Endodermal cell (in vitro differentiated cells): Measurements from ENCODE around the gene EMILIN2. TPM values are rescaled to one million over a fixed set of nuclear protein-coding genes. Genes with fewer than 3 reads are reported as not detected.

Source experiments
- DNase-seq: peaks from one replicate; pipeline ENCODE4 v3.0.0-alpha.2; 2017
- H3K27ac ChIP-seq: 2 replicates; pipeline ENCODE4 v1.5.1; 2013; ENCODE audit warnings: mild to moderate bottlenecking, low read depth, low read length, moderate library complexity
- H3K27me3 ChIP-seq: 2 replicates; pipeline ENCODE4 v1.6.1; 2013; ENCODE audit warnings: mild to moderate bottlenecking, low read length, moderate library complexity; ENCODE audit not compliant: insufficient read depth, control insufficient read depth, poor library complexity, severe bottlenecking
- H3K36me3 ChIP-seq: 2 replicates; pipeline ENCODE4 v1.7.0; 2013; ENCODE audit warnings: mild to moderate bottlenecking, low read length, moderate library complexity; ENCODE audit not compliant: control insufficient read depth, insufficient read depth
- H3K4me1 ChIP-seq: one replicate; pipeline ENCODE4 v1.7.0; 2013; ENCODE audit warnings: low read length; ENCODE audit not compliant: control insufficient read depth, insufficient read depth
- H3K4me3 ChIP-seq: 2 replicates; pipeline ENCODE4 v1.5.1; 2013; ENCODE audit warnings: mild to moderate bottlenecking, low read length, moderate library complexity
- H3K9ac ChIP-seq: 2 replicates; pipeline ENCODE4 v1.6.1; 2013; ENCODE audit warnings: mild to moderate bottlenecking, low read length, moderate library complexity; ENCODE audit not compliant: poor library complexity, severe bottlenecking; ENCODE audit errors: extremely low read depth
- H3K9me3 ChIP-seq: 2 replicates; pipeline ENCODE4 v1.6.1; 2013; ENCODE audit warnings: mild to moderate bottlenecking, low read length, moderate library complexity; ENCODE audit not compliant: control insufficient read depth
- H3K27ac Mint-ChIP-seq: 2 replicates; pipeline ENCODE4 v1.8.0; 2020; ENCODE audit warnings: mixed read lengths
- H3K27me3 Mint-ChIP-seq: 2 replicates; pipeline ENCODE4 v1.8.0; 2021; ENCODE audit warnings: mild to moderate bottlenecking, mixed read lengths; ENCODE audit not compliant: insufficient read depth
- H3K36me3 Mint-ChIP-seq: 2 replicates; pipeline ENCODE4 v1.8.0; 2020; ENCODE audit warnings: low read depth, mixed read lengths
- H3K4me1 Mint-ChIP-seq: 2 replicates; pipeline ENCODE4 v1.8.0; 2020; ENCODE audit warnings: mixed read lengths
- H3K4me3 Mint-ChIP-seq: 2 replicates; pipeline ENCODE4 v1.8.0; 2020; ENCODE audit warnings: mild to moderate bottlenecking, moderate library complexity, mixed read lengths
- H3K9me3 Mint-ChIP-seq: 2 replicates; pipeline ENCODE4 v1.8.0; 2020; ENCODE audit warnings: mild to moderate bottlenecking, mixed read lengths
- WGBS, 2 experiments: methylation state at CpG; one replicate each; pipeline versions ENCODE4 v1.1.5 to v1.1.7; 2013; ENCODE audit warnings: missing lambda C conversion rate in 2 of 2, mixed read lengths in 1 of 2; ENCODE audit not compliant: insufficient coverage in 1 of 2, insufficient read length in 1 of 2; 5-methylcytosine and 5-hydroxymethylcytosine counted together
- total RNA-seq, 2 donors: library from RNA; stranded (reverse); fragmentation: NEBNext Ultra II Directional in 1 of 2; extraction: Animal tissue kit (Norgen Biotek cat#: 25700) in 1 of 2; gene quantifications; 2 replicates in 1 of 2; 3 replicates in 1 of 2; pipeline ENCODE4 v1.2.1, GENCODE V29; 2021
- TF ChIP-seq, protein P1 (sequence below): fragments of 200-600 bp; sonication (generic); conservative IDR thresholded peaks from 2 replicates; pipeline ENCODE4 v1.5.0; 2021; ENCODE audit warnings: antibody characterized with exemption, mild to moderate bottlenecking

The EMILIN2 gene
- total RNA-seq, 2 donors from 2014 or later, result 14.2 to 16.8 TPM

GRCh38 chr18:2909431-2910140, 62.8 kb downstream of the EMILIN2 start:
- Histone ChIP-seq H3K9me3 (no peaks in the 10 kb centered on the region), H3K4me3 (no peak overlapping the region), H3K27ac (no peak overlapping the region), H3K36me3 (peaks cover 48% of the 10 kb centered on the region), H3K27me3 (peaks cover 26% of the 10 kb centered on the region), H3K9ac (no peak overlapping the region), H3K4me1 (no peaks in the 10 kb centered on the region)
- TF ChIP-seq, protein P1, sequence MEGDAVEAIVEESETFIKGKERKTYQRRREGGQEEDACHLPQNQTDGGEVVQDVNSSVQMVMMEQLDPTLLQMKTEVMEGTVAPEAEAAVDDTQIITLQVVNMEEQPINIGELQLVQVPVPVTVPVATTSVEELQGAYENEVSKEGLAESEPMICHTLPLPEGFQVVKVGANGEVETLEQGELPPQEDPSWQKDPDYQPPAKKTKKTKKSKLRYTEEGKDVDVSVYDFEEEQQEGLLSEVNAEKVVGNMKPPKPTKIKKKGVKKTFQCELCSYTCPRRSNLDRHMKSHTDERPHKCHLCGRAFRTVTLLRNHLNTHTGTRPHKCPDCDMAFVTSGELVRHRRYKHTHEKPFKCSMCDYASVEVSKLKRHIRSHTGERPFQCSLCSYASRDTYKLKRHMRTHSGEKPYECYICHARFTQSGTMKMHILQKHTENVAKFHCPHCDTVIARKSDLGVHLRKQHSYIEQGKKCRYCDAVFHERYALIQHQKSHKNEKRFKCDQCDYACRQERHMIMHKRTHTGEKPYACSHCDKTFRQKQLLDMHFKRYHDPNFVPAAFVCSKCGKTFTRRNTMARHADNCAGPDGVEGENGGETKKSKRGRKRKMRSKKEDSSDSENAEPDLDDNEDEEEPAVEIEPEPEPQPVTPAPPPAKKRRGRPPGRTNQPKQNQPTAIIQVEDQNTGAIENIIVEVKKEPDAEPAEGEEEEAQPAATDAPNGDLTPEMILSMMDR, result no peak
- Mint-ChIP-seq H3K9me3 (no peaks in the 10 kb centered on the region), H3K27me3 (peaks cover 8% of the 10 kb centered on the region), H3K36me3 (peaks cover 54% of the 10 kb centered on the region), H3K4me1 (peaks cover 6% of the 10 kb centered on the region), H3K27ac (no peak overlapping the region), H3K4me3 (no peak overlapping the region)
- 92 to 96% methylated on average over 15 to 22 of the region's 22 CpGs for WGBS, 2 experiments
- peak; percentile 22 for DNase-seq

GRCh38 chr18:2910261-2910660, 63.5 kb downstream of the EMILIN2 start:
- H3K27ac Mint-ChIP-seq, result no peak overlapping the region
- H3K4me1 Mint-ChIP-seq, result peaks cover 6% of the 10 kb centered on the region
- no peak overlapping the region for H3K27ac ChIP-seq
- no peak overlapping the region for H3K9ac ChIP-seq
- TF ChIP-seq, protein P1, result no peak
- no peaks in the 10 kb centered on the region for H3K9me3 Mint-ChIP-seq
- peaks cover 23% of the 10 kb centered on the region for H3K27me3 ChIP-seq
- DNase-seq, result no peak
- H3K4me3 ChIP-seq, result no peak overlapping the region
- H3K36me3 ChIP-seq, result peaks cover 51% of the 10 kb centered on the region
- no peaks in the 10 kb centered on the region for H3K4me1 ChIP-seq
- no peaks in the 10 kb centered on the region for H3K9me3 ChIP-seq
- peaks cover 8% of the 10 kb centered on the region for H3K27me3 Mint-ChIP-seq
- 92 to 93% methylated on average over 3 to 10 of the region's 10 CpGs for WGBS, 2 experiments
- H3K4me3 Mint-ChIP-seq, result no peak overlapping the region
- peaks cover 60% of the 10 kb centered on the region for H3K36me3 Mint-ChIP-seq

DNA sequence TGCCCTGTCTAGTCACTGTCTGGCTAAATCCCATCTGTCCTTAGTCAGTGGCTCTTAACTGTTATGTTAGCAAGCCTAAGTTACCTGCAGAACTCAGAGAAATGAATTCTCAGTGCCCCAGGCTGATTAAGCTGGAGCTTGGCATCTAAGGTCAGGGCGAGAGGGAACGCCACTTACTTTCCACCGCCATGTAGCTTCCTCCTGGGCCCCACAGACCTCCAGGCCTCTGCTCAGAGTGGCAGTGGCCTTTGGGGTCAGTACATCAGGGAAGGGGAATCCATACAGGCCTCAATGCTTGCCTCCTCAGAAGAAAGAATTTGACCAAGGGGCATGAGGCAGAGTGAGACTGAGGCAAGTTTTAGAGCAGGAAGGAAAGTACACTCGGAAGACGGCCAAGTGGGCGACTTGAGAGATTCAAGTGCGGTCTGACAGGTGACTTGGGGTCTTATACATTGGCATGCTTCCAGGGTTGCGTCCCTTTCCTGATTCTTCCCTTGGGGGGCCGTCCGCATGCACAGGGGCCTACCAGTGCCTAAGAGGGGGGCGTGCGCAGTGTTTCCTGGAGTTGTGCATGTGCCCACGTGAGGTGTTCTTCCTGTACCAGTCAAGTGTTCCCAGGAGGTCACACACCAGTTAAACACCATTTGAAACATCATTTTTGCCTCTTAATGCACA, 64.1 kb downstream of the EMILIN2 start:
- H3K9me3 Mint-ChIP-seq, result no peaks in the 10 kb centered on the region
- no peaks in the 10 kb centered on the region for H3K9me3 ChIP-seq
- DNase-seq, result no peak
- no peak overlapping the region for H3K4me3 ChIP-seq
- H3K27ac Mint-ChIP-seq, result no peak overlapping the region
- no peaks in the 10 kb centered on the region for H3K4me1 ChIP-seq
- 95 to 100% methylated on average over 5 to 13 of the region's 13 CpGs for WGBS, 2 experiments
- H3K27me3 Mint-ChIP-seq, result peaks cover 3% of the 10 kb centered on the region
- TF ChIP-seq, protein P1, result no peak
- H3K4me1 Mint-ChIP-seq, result peaks cover 6% of the 10 kb centered on the region
- peaks cover 17% of the 10 kb centered on the region for H3K27me3 ChIP-seq
- H3K27ac ChIP-seq, result no peak overlapping the region
- peaks cover 61% of the 10 kb centered on the region for H3K36me3 Mint-ChIP-seq
- H3K9ac ChIP-seq, result no peak overlapping the region
- no peak overlapping the region for H3K4me3 Mint-ChIP-seq
- H3K36me3 ChIP-seq, result peaks cover 54% of the 10 kb centered on the region
